CD4-positive, alpha-beta T cell treated with Interleukin-17A for 1 hour (primary cell): Measurements from ENCODE around the gene CDKAL1.
"Not testable (repeated sequence)": the region's sequence is repeated elsewhere in the genome, so short reads cannot be mapped to it uniquely, and the experiment has no call there.

Experiments
- DNase-seq: peaks from one replicate; pipeline ENCODE4 v3.0.0-alpha.2; 2020

The CDKAL1 gene

GRCh38 chr6:20892365-20892764 is 358.1 kb downstream of the CDKAL1 start:
- DNase-seq: no peak

GRCh38 chr6:20893412-20893811 is 359.2 kb downstream of the CDKAL1 start:
- DNase-seq: no peak

- no peak for DNase-seq
Observed at GRCh38 chr6:20900389-20901160, 366.3 kb downstream of the CDKAL1 start.

- DNase-seq: no peak
Observed at GRCh38 chr6:20905377-20905776, 371.1 kb downstream of the CDKAL1 start.

GRCh38 chr6:20906945-20907344 is 372.7 kb downstream of the CDKAL1 start:
- DNase-seq: no peak

GRCh38 chr6:20907486-20908071 is 373.3 kb downstream of the CDKAL1 start:
- no peak for DNase-seq

- DNase-seq: no peak
Observed at GRCh38 chr6:20909621-20910020, 375.4 kb downstream of the CDKAL1 start.

GRCh38 chr6:20911712-20912111 is 377.5 kb downstream of the CDKAL1 start:
- DNase-seq: no peak

GRCh38 chr6:20915156-20915555 is 380.9 kb downstream of the CDKAL1 start:
- DNase-seq: no peak

- DNase-seq: no peak
Observed at GRCh38 chr6:20915626-20916025, 381.4 kb downstream of the CDKAL1 start.

GRCh38 chr6:20916086-20916485 is 381.8 kb downstream of the CDKAL1 start:
- no peak for DNase-seq

GRCh38 chr6:20918868-20919267 is 384.6 kb downstream of the CDKAL1 start:
- DNase-seq: no peak

- DNase-seq: no peak
Observed at GRCh38 chr6:20919677-20920385, 385.6 kb downstream of the CDKAL1 start.

GRCh38 chr6:20921578-20921977 is 387.3 kb downstream of the CDKAL1 start:
- no peak for DNase-seq

- no peak for DNase-seq
Observed at GRCh38 chr6:20922743-20923142, 388.5 kb downstream of the CDKAL1 start.

GRCh38 chr6:20924094-20924493 is 389.8 kb downstream of the CDKAL1 start:
- DNase-seq: not testable (repeated sequence)

GRCh38 chr6:20924911-20925543 is 390.8 kb downstream of the CDKAL1 start:
- no peak for DNase-seq

- DNase-seq: no peak
Observed at GRCh38 chr6:20927130-20927860, 393.0 kb downstream of the CDKAL1 start.

- DNase-seq: no peak
Observed at GRCh38 chr6:20929283-20929682, 395.0 kb downstream of the CDKAL1 start.

GRCh38 chr6:20931093-20931492 is 396.8 kb downstream of the CDKAL1 start:
- no peak for DNase-seq

- no peak for DNase-seq
Observed at GRCh38 chr6:20931772-20932171, 397.5 kb downstream of the CDKAL1 start.

GRCh38 chr6:20932284-20932683 is 398.0 kb downstream of the CDKAL1 start:
- DNase-seq: no peak
